ENCODE results near the gene PHOSPHO1.
"Not testable (repeated sequence)": the region's sequence is repeated elsewhere in the genome, so short reads cannot be mapped to it uniquely, and the experiment has no call there.

The PHOSPHO1 gene, protein sequence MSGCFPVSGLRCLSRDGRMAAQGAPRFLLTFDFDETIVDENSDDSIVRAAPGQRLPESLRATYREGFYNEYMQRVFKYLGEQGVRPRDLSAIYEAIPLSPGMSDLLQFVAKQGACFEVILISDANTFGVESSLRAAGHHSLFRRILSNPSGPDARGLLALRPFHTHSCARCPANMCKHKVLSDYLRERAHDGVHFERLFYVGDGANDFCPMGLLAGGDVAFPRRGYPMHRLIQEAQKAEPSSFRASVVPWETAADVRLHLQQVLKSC

DNA sequence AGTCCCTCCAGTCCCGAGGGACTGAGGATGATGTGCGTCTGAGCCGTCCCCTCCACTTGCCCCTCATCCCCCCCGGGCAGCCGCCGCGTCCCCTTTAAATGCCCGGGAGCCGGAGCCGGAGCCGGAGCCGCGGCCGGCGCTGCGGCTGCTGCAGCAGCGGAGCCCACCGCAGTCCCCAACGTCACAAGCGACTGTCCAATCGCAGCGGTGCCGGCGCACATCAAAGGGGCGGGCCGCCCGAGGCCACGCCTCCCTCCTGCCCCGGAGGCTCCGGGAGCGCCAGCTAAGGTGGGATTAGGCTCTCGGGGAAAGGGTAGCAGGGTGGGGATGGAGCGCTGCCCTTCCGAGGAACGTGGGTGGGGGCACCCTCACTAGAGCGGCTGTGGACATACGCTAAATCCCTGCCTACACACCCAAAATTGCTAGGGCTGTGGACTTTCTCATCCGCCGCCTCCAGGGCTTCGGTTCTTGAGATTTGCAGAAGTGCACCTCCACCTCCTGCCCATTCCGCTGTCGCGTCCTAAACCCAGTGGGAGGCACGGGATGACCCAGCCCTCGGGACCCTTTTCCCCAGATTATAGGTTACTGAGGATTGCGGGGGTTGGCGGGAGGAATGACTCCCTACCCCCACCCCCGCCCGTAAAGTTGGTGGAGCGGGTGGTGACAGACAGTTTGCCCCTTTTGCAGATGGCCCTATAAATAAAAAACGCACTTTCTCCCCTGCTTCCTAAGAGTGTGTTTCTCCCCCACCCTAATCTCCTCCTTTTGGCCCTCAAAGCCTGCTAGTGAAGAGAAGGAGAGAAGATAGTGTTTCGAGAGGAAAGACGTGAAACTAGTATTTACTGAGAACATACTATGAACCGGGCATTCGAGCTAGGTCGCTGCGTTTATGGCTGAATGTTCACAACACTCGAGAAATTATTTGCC, at the start of gene PHOSPHO1:
Gene PHOSPHO1, minus strand, starts transcription at position 152 of the 927 bp plus-strand sequence. CDS start 4,096 bp downstream, outside the sequence.
- H3K4me1 Mint-ChIP-seq, result peaks cover 6 to 46% of the 10 kb centered on the region in 2 donors
- no peaks in the 10 kb centered on the region for H3K36me3 Mint-ChIP-seq
- H3K27me3 Mint-ChIP-seq, result peaks cover 23 to 40% of the 10 kb centered on the region in 2 donors
- DNase-seq, result peak; percentile 74
- H3K27ac Mint-ChIP-seq, result peak within 1 kb of the TSS; percentile 31
- H3K9me3 Mint-ChIP-seq, result no peaks in the 10 kb centered on the region
- H3K4me3 Mint-ChIP-seq, result peak within 1 kb of the TSS; percentile 83 to 89
- peak; percentile 90 to 94 for ATAC-seq (replicated peaks)

DNA sequence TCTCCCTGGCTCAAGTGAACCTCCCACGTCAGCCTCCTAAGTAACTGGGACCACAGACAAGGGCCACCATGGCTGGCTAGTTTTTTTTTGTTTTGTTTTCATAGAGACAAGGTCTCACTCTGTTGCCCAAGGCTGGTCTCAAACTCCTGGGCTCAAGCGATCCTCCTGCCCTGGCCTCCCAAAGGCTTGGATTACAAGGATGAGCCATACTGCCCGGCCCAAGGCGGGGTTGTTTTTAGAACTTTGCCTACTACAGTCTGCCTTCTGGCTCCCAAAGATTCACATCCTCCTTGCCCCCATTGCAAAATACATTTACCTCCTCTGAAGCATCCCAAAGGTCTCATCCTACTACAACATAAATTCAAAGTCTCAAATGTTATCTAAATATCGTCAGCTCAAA, 49.5 kb upstream of the PHOSPHO1 start:
- Mint-ChIP-seq H3K4me1 (no peaks in the 10 kb centered on the region), H3K27me3 (peaks cover 4 to 6% of the 10 kb centered on the region in 2 donors), H3K4me3 (no peak overlapping the region), H3K9me3 (no peaks in the 10 kb centered on the region), H3K36me3 (peaks cover 0 to 1% of the 10 kb centered on the region in 2 donors), H3K27ac (no peak overlapping the region)
- no peak for ATAC-seq (replicated peaks)
- DNase-seq, result no peak

DNA sequence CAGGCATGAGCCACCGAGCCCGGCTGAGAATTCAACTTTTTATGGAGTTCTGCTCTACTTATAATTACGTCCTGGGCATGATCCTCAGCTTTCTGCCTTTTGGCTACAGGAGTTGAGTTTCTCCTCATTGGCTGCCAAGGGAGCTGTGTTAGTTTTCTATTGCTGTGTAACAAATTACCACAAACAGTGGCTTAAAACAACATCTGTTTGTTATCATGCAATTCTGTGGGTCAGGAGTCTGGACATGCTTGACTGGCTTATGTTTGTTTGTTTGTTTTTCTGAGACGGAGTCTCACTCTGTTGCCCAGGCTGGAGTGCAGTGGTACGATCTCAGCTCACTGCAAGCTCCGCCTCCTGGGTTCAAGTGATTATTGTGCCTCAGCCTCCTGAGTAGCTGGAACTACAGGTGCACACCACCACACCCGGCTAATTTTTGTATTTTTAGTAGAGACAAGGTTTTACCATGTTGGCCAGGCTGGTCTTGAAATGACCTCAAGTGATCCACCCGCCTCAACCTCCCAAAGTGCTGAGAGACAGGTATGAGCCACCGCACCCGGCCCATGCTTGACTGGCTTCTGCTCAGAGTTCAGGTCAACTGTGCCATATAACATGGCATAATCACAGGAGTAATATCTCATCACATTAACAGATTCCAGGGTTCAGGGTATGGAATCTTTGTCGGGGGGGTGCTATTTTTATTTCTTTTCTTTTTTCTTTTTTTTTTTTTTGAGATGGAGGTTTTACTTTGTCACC, 48.9 kb upstream of the PHOSPHO1 start:
- H3K4me3 Mint-ChIP-seq, H3K4me1 Mint-ChIP-seq: not testable (repeated sequence)

DNA sequence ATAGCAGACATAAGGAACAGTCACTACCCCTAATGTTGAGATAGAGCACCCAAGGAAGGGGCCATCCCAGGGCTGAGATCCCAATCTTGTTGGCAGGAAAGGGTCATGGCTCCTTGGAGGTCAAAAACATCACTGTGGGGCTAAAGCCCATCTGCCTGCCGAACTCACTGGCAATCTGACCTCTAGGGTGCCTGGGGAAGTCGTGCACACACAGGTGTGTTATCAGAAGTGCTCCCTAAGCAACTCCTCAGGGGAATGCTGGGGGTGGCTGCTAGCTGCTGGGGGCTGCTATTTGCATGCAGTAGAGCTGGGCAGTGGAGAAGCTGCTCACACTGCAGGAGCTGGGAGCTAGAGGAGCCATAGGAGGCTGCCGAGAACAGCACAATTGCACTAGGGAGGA, 47.5 kb upstream of the PHOSPHO1 start:
- Mint-ChIP-seq H3K9me3 (no peaks in the 10 kb centered on the region), H3K36me3 (peaks cover 0 to 1% of the 10 kb centered on the region in 2 donors), H3K4me1 (no peaks in the 10 kb centered on the region), H3K27ac (no peak overlapping the region), H3K4me3 (no peak overlapping the region), H3K27me3 (peaks cover 4 to 6% of the 10 kb centered on the region in 2 donors)
- no peak for ATAC-seq (replicated peaks)
- DNase-seq, result no peak

More for the DNA sequence above, 48.9 kb upstream of the PHOSPHO1 start:
- H3K36me3 Mint-ChIP-seq; H3K27ac Mint-ChIP-seq; H3K9me3 Mint-ChIP-seq; DNase-seq; H3K27me3 Mint-ChIP-seq; ATAC-seq (replicated peaks): not testable (repeated sequence)

DNA sequence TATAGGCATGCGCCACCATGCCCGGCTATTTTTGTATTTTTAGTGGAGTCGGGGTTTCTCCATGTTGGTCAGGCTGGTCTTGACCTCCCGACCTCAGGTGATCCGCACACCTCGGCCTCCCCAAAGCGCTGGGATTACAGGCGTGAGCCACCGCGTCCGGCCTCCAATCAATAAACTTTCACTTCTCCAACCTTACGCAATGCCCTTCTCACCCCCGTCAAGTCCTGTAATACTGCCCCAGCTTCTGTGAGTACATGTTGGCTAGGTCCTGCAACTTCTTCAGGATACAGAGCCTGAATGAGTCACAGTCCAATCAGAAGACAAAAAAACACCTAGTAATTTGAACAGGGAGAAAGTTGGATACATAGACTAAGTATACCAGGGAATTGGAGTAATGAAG, 47.1 kb upstream of the PHOSPHO1 start:
- Mint-ChIP-seq H3K27me3 (peaks cover 4 to 6% of the 10 kb centered on the region in 2 donors), H3K36me3 (peaks cover 0 to 1% of the 10 kb centered on the region in 2 donors), H3K9me3 (no peaks in the 10 kb centered on the region), H3K4me1 (no peaks in the 10 kb centered on the region), H3K4me3 (no peak overlapping the region), H3K27ac (no peak overlapping the region)
- DNase-seq (no peak), ATAC-seq (replicated peaks) (no peak)

DNA sequence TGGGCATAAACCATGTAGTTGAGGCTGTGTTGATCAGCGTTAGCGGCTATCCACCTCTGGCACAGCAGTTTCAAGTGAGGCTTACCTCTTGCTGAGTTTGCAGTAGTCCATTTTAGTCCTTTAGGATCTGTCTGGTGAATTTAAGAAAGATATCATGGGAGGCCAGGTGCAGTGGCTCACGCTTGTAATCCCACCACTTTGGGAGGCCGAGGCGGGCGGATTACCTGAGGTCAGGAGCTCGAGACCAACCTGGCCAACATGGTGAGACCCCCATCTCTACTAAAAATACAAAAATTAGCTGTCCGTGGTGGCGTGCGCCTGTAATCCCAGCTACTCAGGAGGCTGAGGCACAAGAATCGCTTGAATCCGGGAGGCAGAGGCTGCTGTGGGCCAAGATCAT, 45.4 kb upstream of the PHOSPHO1 start:
- not testable (repeated sequence) for ATAC-seq (replicated peaks); H3K9me3 Mint-ChIP-seq; H3K4me3 Mint-ChIP-seq; H3K27ac Mint-ChIP-seq; DNase-seq; H3K36me3 Mint-ChIP-seq; H3K27me3 Mint-ChIP-seq; H3K4me1 Mint-ChIP-seq

DNA sequence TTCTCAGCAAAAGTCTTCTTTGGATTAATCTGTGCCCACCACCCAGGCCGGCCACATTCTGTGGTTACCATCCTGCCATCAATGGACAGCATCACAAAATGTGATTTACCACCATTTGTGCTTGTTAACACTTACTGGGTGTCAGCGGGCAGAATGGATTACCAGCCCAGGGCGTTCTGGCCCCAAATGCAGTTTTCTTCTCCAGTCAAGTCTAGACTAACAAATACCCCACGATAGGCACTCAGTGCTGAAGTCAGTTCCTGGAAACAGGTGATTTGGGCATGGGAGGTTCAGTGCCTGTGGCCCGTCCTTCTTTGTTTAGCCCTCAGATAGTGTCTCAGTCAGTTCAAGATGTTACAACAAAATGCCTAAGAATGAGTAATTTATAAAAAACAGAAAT, 38.8 kb upstream of the PHOSPHO1 start:
- no peak for DNase-seq
- H3K4me1 Mint-ChIP-seq, result no peaks in the 10 kb centered on the region
- peaks cover 0 to 16% of the 10 kb centered on the region in 2 donors for H3K27me3 Mint-ChIP-seq
- H3K27ac Mint-ChIP-seq, result no peak overlapping the region
- no peak overlapping the region for H3K4me3 Mint-ChIP-seq
- no peak for ATAC-seq (replicated peaks)
- no peaks in the 10 kb centered on the region for H3K9me3 Mint-ChIP-seq
- no peaks in the 10 kb centered on the region for H3K36me3 Mint-ChIP-seq

DNA sequence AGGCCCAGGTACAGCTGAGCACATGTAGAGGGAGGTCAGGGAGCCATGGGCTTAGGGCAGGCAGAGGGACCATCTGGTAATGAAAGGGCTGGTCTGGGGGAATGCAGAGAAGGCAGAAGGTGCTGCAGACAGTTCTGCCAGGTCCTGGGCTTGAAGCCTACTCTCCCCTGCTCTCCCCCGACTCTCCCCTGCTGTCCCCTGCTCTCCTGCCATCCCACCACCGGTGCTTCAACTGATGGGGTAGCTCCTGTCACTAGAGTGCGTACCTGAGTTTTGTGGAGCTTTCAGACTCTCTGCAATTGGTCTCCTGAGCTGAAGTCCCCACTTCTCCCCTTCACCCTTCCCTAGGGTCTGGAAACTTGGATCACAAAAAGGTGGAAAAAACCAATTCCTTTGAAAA, 37.3 kb upstream of the PHOSPHO1 start:
- ATAC-seq (replicated peaks), result no peak
- Mint-ChIP-seq H3K4me1 (no peaks in the 10 kb centered on the region), H3K27me3 (peaks cover 12 to 25% of the 10 kb centered on the region in 2 donors), H3K36me3 (no peaks in the 10 kb centered on the region), H3K9me3 (no peaks in the 10 kb centered on the region), H3K27ac (no peak overlapping the region), H3K4me3 (no peak overlapping the region)
- no peak for DNase-seq

DNA sequence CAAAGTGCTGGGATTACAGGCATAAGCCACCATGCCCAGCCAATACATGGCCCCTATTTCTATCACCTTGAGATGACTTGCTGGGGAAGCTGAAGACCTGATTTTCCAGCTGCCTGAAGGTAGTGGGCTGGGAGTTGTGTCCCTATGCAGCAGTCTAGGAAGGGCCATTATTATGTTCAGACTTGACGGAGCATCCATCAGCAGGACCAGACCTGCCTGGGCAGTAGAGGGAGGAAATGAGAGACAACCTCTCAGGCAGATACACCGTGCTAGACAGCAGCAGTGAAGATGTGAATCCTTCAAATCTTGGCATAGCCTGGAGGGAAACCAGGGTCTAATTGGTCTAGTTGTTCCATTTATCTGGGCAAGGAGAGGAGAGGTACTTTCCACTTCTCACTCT, 35.6 kb upstream of the PHOSPHO1 start:
- ATAC-seq (replicated peaks), result no peak
- Mint-ChIP-seq H3K9me3 (no peaks in the 10 kb centered on the region), H3K4me1 (peaks cover under 1% of the 10 kb centered on the region in 2 donors), H3K4me3 (no peak overlapping the region), H3K27ac (no peak overlapping the region), H3K36me3 (no peaks in the 10 kb centered on the region), H3K27me3 (peaks cover 21 to 25% of the 10 kb centered on the region in 2 donors)
- DNase-seq, result no peak

DNA sequence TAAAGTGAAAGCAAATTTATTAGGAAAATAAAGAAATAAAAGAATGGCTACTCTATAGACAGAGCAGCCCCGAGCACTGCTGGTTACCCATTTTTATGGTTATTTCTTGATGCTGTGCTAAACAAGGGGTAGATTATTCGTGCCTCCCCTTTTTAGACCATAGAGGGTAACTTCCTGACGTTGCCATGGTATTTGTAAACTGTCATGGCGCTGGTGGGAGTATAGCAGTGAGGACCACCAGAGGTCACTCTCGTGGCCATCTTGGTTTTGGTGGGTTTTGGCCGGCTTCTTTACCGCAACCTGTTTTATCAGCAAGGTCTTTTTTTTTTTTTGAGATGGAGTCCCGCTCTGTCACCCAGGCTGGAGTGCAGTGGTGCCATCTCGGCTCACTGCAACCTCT, 31.0 kb upstream of the PHOSPHO1 start:
- ATAC-seq (replicated peaks); H3K9me3 Mint-ChIP-seq; H3K27ac Mint-ChIP-seq; H3K4me3 Mint-ChIP-seq; H3K4me1 Mint-ChIP-seq; H3K36me3 Mint-ChIP-seq; DNase-seq: not testable (repeated sequence)
- H3K27me3 Mint-ChIP-seq, result peaks cover 18 to 27% of the 10 kb centered on the region in 2 donors

DNA sequence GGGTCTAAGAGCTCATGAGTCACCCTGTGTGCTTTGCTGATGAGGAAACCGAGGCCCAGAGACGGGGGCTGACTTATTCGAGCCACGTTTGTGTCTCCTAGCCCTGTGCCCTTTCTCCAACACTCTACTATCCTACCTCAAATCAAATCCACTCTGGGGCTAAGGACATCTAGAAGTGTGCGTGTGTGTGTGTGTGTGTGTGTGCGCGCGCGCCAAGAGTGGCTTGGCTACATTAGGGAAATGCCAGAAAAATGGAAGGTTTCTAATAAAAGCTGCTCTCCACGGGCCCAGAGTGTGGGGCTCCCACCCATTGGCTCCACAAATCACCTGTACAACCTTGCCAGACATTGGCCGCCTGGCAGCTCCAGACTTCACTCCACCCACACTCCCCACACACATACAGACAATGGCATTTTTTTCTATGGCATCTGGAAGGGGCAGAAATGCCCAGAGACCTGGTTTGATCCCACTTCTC, 30.3 kb upstream of the PHOSPHO1 start:
- H3K4me3 Mint-ChIP-seq, result peak overlapping the region; percentile 76 to 85
- H3K9me3 Mint-ChIP-seq, result no peaks in the 10 kb centered on the region
- peaks cover 18 to 27% of the 10 kb centered on the region in 2 donors for H3K27me3 Mint-ChIP-seq
- peaks cover 7 to 9% of the 10 kb centered on the region in 2 donors for H3K4me1 Mint-ChIP-seq
- H3K27ac Mint-ChIP-seq, result peak overlapping the region; percentile 31
- DNase-seq (no peak), ATAC-seq (replicated peaks) (peak; percentile 3 to 14)
- H3K36me3 Mint-ChIP-seq, result no peaks in the 10 kb centered on the region

DNA sequence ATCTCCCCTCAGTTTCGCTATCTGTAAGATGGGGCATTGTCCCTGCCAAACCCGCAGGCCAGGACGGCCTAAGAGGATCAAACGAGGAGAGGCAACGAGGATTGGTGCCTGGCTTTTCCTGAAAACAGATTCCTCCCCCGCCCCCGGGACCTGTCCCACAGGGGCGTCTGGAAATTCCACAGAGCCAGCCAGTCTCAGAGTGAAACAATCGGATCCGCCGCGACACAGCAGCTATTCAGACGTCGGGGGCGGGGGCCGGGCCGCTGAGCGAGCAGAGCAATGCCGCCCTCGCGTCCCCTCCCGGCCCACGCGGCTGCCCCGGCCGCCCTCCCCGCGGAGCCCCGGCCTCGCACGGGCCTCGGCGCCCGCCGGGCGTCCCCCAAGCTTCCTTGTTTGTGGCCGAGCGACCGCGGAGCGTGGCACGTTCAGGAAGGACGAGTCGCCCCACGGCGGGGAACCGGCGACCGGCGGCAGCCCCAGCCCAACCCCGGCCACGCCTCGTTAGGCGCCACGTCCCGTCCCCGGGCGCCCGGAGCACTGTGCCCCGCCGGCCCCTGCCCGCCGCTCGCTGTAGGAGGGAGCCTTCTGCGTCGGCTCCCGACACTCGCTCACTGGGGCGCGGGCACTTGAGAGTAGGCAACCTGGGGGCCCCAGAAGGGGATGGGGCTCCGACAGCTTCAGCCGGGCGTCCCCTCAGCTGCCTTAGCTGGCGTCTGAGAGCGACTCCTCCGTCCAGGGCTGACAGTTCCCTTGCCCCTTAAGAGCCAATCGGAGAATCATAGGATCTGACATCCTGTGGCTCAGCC, 29.6 kb upstream of the PHOSPHO1 start:
- ATAC-seq (replicated peaks), result peak; percentile 82 to 83
- no peaks in the 10 kb centered on the region for H3K9me3 Mint-ChIP-seq
- peak overlapping the region; percentile 84 for H3K27ac Mint-ChIP-seq
- DNase-seq, result peak; percentile 33
- H3K27me3 Mint-ChIP-seq, result peaks cover 16 to 27% of the 10 kb centered on the region in 2 donors
- peaks cover 7 to 9% of the 10 kb centered on the region in 2 donors for H3K4me1 Mint-ChIP-seq
- H3K4me3 Mint-ChIP-seq, result peak overlapping the region; percentile 85
- no peaks in the 10 kb centered on the region for H3K36me3 Mint-ChIP-seq

DNA sequence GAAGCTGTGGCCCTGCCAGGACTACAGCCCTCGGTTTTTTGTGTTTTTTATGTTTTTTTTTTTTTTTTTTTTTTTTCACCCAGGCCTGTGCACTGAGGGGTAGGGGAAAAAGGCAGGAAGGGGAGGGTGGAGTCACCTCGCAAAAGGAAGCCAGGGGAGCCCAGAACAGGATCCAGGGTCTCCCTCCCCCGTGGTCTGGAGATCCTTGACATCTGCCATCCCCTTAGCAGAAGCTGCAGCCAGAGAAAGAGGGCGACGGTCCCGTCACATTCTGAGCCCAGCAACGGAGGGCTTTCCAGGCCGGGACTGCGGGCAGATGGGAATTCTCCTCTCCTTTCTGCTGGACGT, 29.1 kb upstream of the PHOSPHO1 start:
- ATAC-seq (replicated peaks) (peak; percentile 4 to 8), DNase-seq (no peak)
- H3K27me3 Mint-ChIP-seq, result peaks cover 10 to 27% of the 10 kb centered on the region in 2 donors
- H3K9me3 Mint-ChIP-seq, result no peaks in the 10 kb centered on the region
- peaks cover 7 to 9% of the 10 kb centered on the region in 2 donors for H3K4me1 Mint-ChIP-seq
- peak overlapping the region; percentile 85 for H3K4me3 Mint-ChIP-seq
- no peak overlapping the region for H3K27ac Mint-ChIP-seq
- no peaks in the 10 kb centered on the region for H3K36me3 Mint-ChIP-seq

All from stimulated activated naive B cell treated with anti-CD40 and anti-IgM and Interleukin-4, amounts not matched to agents 10 μg/mL and 1 μg/mL and 100 μg/mL, for 72 hours (primary cell).